ENCODE measurements around the gene GNG13.
"Not testable (repeated sequence)": the region's sequence is repeated elsewhere in the genome, so short reads cannot be mapped to it uniquely, and the experiment has no call there.

The GNG13 gene

GRCh38 chr16:760545-761343 is 39.8 kb downstream of the GNG13 start, which contains the start of gene MSLN:
Gene MSLN (plus strand): TSS chr16:760734. CDS start chr16:762681, 1,947 bp downstream.
- DNase-seq = no peak

- DNase-seq = no peak
These were observed 40.5 kb downstream of the GNG13 start for GRCh38 chr16:760065-760464.

DNA sequence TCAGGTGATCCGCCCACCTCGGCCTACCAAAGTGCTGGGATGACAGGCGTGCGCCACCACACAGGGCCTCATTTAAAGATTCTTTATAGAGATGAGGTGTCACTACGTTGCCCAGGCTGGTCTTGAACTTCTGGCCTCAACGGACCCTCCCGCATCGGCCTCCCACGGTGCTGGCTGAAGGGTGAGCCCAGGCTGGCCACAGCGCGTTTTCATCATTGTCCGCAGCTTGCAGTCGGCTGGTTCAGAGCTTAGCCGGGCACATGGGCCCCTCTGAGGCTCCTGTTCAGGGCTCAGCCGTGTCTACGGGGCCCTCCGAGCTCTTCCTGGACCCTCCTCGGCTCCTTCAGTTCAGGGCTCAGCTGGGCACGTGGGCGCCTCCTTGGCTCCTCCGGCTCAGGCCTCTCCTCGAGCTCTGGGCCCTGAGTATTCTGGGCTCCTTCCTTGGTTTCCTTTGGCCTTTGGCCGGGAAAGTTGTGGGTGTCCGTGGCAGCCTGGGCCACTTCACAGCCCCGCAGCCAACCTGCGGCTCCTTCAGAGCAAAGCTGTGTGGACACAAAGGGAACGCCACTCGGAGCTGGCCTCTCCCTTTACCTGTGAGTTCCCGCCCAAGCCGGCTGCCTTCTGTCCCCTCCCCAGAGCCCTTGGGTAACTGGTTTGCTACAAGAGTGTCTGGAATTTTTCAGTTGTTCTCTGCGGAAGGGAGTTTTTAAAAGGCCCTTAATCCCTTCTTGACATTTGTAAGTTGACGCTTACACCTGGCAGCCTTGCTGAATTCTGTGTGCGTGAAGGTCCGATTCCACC is 41.2 kb downstream of the GNG13 start:
- DNase-seq = no peak

- no peak for DNase-seq
These were observed 44.1 kb downstream of the GNG13 start for GRCh38 chr16:756428-756827.

DNA sequence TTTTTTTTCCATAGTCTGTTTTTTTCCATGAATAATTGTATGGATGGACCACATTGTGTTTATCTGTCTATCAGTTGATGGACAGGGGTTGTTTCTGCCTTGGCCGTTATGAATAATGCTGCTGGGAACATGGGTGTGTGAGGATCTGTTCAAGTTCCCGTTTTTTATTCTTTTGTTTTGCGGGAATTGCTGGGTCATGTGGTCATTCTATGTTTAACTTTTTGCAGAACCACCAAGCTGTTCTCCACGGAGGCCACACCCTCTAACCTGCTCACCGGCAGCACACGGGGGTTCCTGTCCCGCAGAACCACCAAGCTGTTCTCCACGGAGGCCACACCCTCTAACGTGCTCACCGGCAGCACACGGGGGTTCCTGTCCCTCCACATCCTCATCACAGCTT is 45.9 kb downstream of the GNG13 start:
- DNase-seq = no peak

- not testable (repeated sequence) for DNase-seq
These were observed 46.4 kb downstream of the GNG13 start for GRCh38 chr16:754121-754607.

GRCh38 chr16:752007-752312 is 48.6 kb downstream of the GNG13 start:
- DNase-seq = no peak

GRCh38 chr16:751152-752006 is 49.2 kb downstream of the GNG13 start:
- peak in 2 of 14 donors; percentile 3 to 8 for DNase-seq

GRCh38 chr16:750485-750884 is 50.0 kb downstream of the GNG13 start:
- DNase-seq = no peak

DNA sequence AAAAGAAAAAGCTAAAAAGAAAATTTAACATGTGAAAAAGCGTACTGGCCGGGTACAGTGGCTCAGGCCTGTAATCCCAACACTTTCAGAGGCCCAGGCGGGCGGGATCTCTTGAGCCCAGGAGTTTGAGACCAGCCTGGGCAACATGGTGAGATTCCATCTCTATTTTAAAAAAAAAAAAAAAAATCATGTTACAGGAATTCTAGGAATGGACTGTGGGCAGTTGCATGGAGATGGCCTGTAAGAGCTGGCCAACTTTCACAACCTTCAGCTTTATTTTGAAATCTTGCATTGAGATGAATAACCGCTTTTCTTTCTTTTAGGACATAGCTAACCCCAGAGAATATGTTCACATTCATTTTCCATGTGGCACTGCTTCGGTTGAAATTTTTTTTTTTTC is 51.5 kb downstream of the GNG13 start:
- DNase-seq = no peak

Measured in C1 segment of cervical spinal cord (tissue), 14 donors.